ENCODE results near the gene HEXIM2. TPM values are rescaled to one million over a fixed set of nuclear protein-coding genes. Genes with fewer than 3 reads are reported as not detected.
A peak's percentile ranks its signal among the peaks of the same experiment; 100 is the strongest.

Gene HEXIM2
- total RNA-seq, 1 experiment from 2014 or later, result 11.9 TPM

DNA sequence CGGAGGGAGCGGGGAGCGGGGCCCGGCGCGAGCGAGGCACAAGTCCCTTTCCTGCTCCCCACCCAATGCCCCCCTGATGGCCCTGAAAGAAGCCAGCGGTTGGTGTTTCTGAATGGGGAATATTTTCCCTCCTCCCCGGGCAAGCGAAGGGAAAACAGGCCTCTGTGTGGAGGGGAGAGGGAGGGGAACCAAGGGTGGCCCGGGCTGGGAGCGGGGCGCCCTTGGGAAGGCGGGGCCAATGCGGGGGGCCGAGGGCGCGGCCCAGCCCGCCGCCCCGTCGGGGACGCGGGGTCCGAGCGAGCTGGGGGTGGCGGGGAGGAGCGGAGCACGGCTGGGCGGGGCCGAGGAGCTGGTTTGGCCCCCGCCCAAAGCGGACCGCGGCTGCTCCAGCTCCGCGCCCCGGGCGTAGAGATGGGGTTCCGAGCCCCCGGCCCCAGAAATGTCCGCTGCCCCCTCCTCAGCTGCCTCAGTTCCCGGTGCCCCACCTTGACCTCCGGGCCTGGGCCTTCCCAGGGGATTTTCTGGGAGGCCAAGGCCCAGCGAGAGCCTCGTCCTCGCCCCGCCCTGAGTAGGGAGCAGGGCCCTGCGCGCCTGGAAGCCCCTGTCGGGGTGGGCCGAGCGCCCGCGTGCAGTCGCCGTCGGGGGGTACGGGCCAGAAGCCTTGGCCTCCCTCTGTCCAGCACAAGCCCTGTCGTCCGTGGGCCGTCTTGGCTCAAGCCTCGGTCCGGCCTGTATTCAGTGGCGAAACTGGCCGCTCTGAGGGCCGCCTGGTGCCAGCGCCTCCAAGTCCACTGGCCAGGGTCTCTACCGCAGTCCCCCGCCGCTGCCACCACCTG lies 17.3 kb upstream of the HEXIM2 start (continued):
- TF ChIP-seq MYBL2 (CRISPR knock-in tag; IDR thresholded peaks at IDR 0.05) (no peak; the same call in 1 of the 2 replicates), IRF2 (CRISPR knock-in tag; IDR thresholded peaks at IDR 0.05; ENCODE audit: borderline replicate concordance, low read depth) (no peak), HMGA2 (CRISPR knock-in tag; IDR thresholded peaks at IDR 0.05) (no peak), ZNF396 (CRISPR knock-in tag; IDR thresholded peaks at IDR 0.05; ENCODE audit: borderline replicate concordance) (no peak), CREM (CRISPR knock-in tag; IDR thresholded peaks at IDR 0.05) (0 out of 2 replicates have a peak, but pooled peaks have one; percentile 37), GRHL2 (CRISPR knock-in tag; IDR thresholded peaks at IDR 0.05; ENCODE audit: insufficient replicate concordance, severe bottlenecking) (no peak), GTF2I (CRISPR knock-in tag; conservative IDR thresholded peaks at IDR 0.05) (no peak), SMAD4 (CRISPR knock-in tag; IDR thresholded peaks at IDR 0.05) (no peak), SP1 (CRISPR knock-in tag; conservative IDR thresholded peaks at IDR 0.05) (peak; percentile 14; the same call in 1 of the 2 replicates), ETV6 (CRISPR knock-in tag; IDR thresholded peaks at IDR 0.05) (no peak), NFATC4 (CRISPR knock-in tag; IDR thresholded peaks at IDR 0.05) (no peak)

DNA sequence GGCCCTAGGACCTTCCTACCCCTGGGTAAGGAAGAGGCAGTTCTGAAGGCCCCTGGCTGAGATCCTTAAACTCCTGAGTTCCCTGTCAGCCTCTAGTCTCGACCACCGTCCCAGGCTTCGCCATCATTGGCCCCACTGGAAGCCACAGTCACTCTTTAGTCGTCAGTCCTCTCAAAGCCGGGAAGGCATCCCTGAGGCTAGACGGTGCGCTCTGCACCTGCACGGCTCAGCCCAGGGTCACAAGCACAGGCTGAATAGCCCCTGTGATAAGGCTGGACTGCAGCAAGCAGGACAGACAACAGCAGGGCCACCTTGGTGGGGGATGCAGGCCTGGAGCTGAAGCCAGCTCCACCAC lies 16.7 kb upstream of the HEXIM2 start:
- H3K4me3 Mint-ChIP-seq, result peak overlapping the region; percentile 98
- CTCF ChIA-PET, result interaction anchor here (0.7 to 16.3 kb wide), 8 partner anchors 10 to 176 kb away, joined by 3 to 531 read pairs (median 7); partner anchors contain the start of genes ACBD4, HEXIM2 and PLCD3

More for the DNA sequence above, 16.7 kb upstream of the HEXIM2 start:
- POLR2A ChIA-PET, result interaction anchor here (0.9 to 3.1 kb wide), 5 partner anchors 10 to 84 kb away, joined by 3 to 16 read pairs (median 5); partner anchors contain the start of genes ACBD4, HEXIM2 and NMT1
- no peak overlapping the region; the same call in 1 of the 2 replicates for H3K27ac Mint-ChIP-seq
- no peaks in the 10 kb centered on the region for H3K9me3 Mint-ChIP-seq
- ATAC-seq (no peak), DNase-seq (ENCODE audit: low spot score) (no peak)
- TF ChIP-seq ZNF423 (CRISPR knock-in tag; IDR thresholded peaks at IDR 0.05) (no peak), ZBTB43 (CRISPR knock-in tag; IDR thresholded peaks at IDR 0.05) (no peak), ZNF416 (CRISPR knock-in tag; IDR thresholded peaks at IDR 0.05) (no peak), ESRRA (CRISPR knock-in tag; IDR thresholded peaks at IDR 0.05; ENCODE audit: borderline replicate concordance) (no peak), TEAD1 (CRISPR knock-in tag; IDR thresholded peaks at IDR 0.05) (no peak), ATF1 (CRISPR knock-in tag; IDR thresholded peaks at IDR 0.05) (no peak; the same call in 1 of the 2 replicates), RELA (CRISPR knock-in tag; IDR thresholded peaks at IDR 0.05; ENCODE audit: borderline replicate concordance) (no peak), CREB1 (CRISPR knock-in tag; IDR thresholded peaks at IDR 0.05) (no peak), JAZF1 (CRISPR knock-in tag; IDR thresholded peaks at IDR 0.05) (no peak), MYBL2 (CRISPR knock-in tag; IDR thresholded peaks at IDR 0.05) (no peak)
- TF ChIP-seq, protein P1, sequence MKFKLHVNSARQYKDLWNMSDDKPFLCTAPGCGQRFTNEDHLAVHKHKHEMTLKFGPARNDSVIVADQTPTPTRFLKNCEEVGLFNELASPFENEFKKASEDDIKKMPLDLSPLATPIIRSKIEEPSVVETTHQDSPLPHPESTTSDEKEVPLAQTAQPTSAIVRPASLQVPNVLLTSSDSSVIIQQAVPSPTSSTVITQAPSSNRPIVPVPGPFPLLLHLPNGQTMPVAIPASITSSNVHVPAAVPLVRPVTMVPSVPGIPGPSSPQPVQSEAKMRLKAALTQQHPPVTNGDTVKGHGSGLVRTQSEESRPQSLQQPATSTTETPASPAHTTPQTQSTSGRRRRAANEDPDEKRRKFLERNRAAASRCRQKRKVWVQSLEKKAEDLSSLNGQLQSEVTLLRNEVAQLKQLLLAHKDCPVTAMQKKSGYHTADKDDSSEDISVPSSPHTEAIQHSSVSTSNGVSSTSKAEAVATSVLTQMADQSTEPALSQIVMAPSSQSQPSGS (CRISPR knock-in tag; IDR thresholded peaks at IDR 0.05; ENCODE audit: borderline replicate concordance, low read depth), result no peak
- TF ChIP-seq, protein P2, sequence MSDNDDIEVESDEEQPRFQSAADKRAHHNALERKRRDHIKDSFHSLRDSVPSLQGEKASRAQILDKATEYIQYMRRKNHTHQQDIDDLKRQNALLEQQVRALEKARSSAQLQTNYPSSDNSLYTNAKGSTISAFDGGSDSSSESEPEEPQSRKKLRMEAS (CRISPR knock-in tag; IDR thresholded peaks at IDR 0.05), result no peak
- TF ChIP-seq, protein P3, sequence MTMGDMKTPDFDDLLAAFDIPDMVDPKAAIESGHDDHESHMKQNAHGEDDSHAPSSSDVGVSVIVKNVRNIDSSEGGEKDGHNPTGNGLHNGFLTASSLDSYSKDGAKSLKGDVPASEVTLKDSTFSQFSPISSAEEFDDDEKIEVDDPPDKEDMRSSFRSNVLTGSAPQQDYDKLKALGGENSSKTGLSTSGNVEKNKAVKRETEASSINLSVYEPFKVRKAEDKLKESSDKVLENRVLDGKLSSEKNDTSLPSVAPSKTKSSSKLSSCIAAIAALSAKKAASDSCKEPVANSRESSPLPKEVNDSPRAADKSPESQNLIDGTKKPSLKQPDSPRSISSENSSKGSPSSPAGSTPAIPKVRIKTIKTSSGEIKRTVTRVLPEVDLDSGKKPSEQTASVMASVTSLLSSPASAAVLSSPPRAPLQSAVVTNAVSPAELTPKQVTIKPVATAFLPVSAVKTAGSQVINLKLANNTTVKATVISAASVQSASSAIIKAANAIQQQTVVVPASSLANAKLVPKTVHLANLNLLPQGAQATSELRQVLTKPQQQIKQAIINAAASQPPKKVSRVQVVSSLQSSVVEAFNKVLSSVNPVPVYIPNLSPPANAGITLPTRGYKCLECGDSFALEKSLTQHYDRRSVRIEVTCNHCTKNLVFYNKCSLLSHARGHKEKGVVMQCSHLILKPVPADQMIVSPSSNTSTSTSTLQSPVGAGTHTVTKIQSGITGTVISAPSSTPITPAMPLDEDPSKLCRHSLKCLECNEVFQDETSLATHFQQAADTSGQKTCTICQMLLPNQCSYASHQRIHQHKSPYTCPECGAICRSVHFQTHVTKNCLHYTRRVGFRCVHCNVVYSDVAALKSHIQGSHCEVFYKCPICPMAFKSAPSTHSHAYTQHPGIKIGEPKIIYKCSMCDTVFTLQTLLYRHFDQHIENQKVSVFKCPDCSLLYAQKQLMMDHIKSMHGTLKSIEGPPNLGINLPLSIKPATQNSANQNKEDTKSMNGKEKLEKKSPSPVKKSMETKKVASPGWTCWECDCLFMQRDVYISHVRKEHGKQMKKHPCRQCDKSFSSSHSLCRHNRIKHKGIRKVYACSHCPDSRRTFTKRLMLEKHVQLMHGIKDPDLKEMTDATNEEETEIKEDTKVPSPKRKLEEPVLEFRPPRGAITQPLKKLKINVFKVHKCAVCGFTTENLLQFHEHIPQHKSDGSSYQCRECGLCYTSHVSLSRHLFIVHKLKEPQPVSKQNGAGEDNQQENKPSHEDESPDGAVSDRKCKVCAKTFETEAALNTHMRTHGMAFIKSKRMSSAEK (CRISPR knock-in tag; IDR thresholded peaks at IDR 0.05; ENCODE audit: borderline replicate concordance), result no peak
- H3K4me1 Mint-ChIP-seq, result peaks cover 28% of the 10 kb centered on the region
- peaks cover 3% of the 10 kb centered on the region; the same call in 1 of the 2 replicates for H3K36me3 Mint-ChIP-seq
- peaks cover 5% of the 10 kb centered on the region; the same call in 1 of the 2 replicates for H3K27me3 Mint-ChIP-seq (ENCODE audit: low read depth)

Data from WTC11 (cell line).